ENCODE measurements around the gene TIGAR.

DNA sequence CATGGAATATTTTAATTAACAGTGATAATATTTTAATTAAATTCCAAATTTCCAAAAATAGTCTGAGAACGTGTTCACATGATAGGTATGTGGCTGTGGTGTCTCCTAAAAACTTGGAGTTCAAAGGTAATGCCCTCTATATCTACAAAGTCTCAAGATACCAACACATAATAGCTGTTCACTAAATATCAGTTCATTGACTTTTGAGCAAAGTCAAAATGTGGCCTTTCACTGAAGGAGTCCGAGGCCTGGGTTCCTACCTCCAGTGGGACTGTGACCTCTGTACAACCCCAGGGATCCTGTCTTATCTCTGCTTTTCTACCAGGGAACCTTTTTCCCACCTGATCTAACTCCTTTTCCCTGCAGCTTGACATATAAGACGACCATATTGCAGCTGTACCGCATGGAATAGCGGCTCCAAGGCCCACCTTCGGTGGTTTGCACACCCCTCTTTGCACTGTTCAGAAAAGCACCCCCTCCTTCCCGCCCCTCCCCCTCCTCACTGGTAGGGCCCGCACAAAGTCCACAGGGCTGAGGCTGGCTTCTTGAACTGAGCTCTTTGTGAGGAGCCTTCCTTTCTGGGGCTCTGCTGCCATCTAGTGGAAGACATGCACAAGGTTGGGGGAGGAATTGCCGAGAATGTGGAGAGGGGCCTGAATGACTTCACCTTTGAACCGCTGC, 44.3 kb upstream of the TIGAR start:
- TF ChIP-seq CTCF (conservative IDR thresholded peaks at IDR 0.05; ENCODE audit: low read length) (peak; percentile 91), EZH2phosphoT487 (IDR thresholded peaks at IDR 0.05; ENCODE audit: borderline replicate concordance) (no peak)
